ENCODE results near the gene ZFP36. TPM values are rescaled to one million over a fixed set of nuclear protein-coding genes. Genes with fewer than 3 reads are reported as not detected.

The ZFP36 gene
- total and polyA plus RNA-seq, 2 donors (not counting 1 experiment from before 2014, with no cell fraction given) = 260 to 1,633 TPM

- peak overlapping the region; percentile 65 to 99 (median 90) for H3K4me3 ChIP-seq (ENCODE audit: control extremely low read depth in 1 of 5, extremely low read depth in 1 of 5, insufficient read depth in 1 of 5, low read depth in 2 of 5, low read length in 4 of 5)
- peaks cover 27% of the 10 kb centered on the region for H4K20me1 ChIP-seq (ENCODE audit: control insufficient read depth, insufficient read depth, low read length, poor library complexity, severe bottlenecking)
- no peak for DNase-seq
- 87% methylated on average over 3 of the region's 13 CpGs for WGBS (ENCODE audit: insufficient coverage)
- peak overlapping the region; percentile 99 for H3K9ac ChIP-seq (ENCODE audit: low read length)
- intact Hi-C loops (cut with micrococcal nuclease) = loop anchor here (2.0 kb wide), 3 partner anchors 143 to 581 kb away; partner anchors contain the start of genes EID2, EID2B and PSMC4
- H3K4me1 Mint-ChIP-seq = peaks cover 42% of the 10 kb centered on the region
- peaks cover 16 to 33% of the 10 kb centered on the region in 2 donors for H3K4me1 ChIP-seq (ENCODE audit: control insufficient read depth in 2 of 2, insufficient read depth in 2 of 2, low read length in 2 of 2)
- H3K27ac ChIP-seq (ENCODE audit: low read length in 2 of 2) = peak overlapping the region; percentile 96 to 97
- TF ChIP-seq EZH2 (IDR thresholded peaks at IDR 0.05; ENCODE audit: borderline replicate concordance, insufficient read depth, low read depth, low read length, poor library complexity, severe bottlenecking) (no peak), CTCF (IDR thresholded peaks at IDR 0.05) (no peak)
- H3K79me2 ChIP-seq (ENCODE audit: control insufficient read depth, insufficient read depth, low read length) = peaks cover 51% of the 10 kb centered on the region
- H2AFZ ChIP-seq (ENCODE audit: insufficient read depth, low read depth, low read length, poor library complexity, severe bottlenecking) = no peak overlapping the region
- no peak for ATAC-seq (ENCODE audit: low read depth)
- H3K4me3 Mint-ChIP-seq = peak overlapping the region; percentile 87
- POLR2A ChIA-PET = interaction anchor here (2.0 to 3.0 kb wide), 2 partner anchors 14 to 56 kb away, joined by 8 to 69 read pairs; partner anchors contain the start of genes SUPT5H and ZFP36
- no peaks in the 10 kb centered on the region for H3K27me3 ChIP-seq (replicated peaks in 1 of 4; ENCODE audit: control extremely low read depth in 1 of 4, control insufficient read depth in 3 of 4, insufficient read depth in 4 of 4, low read length in 3 of 4)
- CTCF ChIA-PET = interaction anchor here (1.3 to 2.7 kb wide), 3 partner anchors 46 to 267 kb away, joined by 3 to 9 read pairs (median 8); partner anchors contain the start of genes RPS16 and SAMD4B
- no peaks in the 10 kb centered on the region for H3K9me3 ChIP-seq (ENCODE audit: control extremely low read depth in 1 of 3, control insufficient read depth in 2 of 3, insufficient read depth in 1 of 3, low read length in 2 of 3)
- H3K27me3 Mint-ChIP-seq = no peaks in the 10 kb centered on the region
- H3K27ac Mint-ChIP-seq = peak overlapping the region; percentile 99
- H3K9me3 Mint-ChIP-seq (ENCODE audit: insufficient read depth) = no peaks in the 10 kb centered on the region
- H3K36me3 ChIP-seq (replicated peaks in 1 of 2; ENCODE audit: control extremely low read depth in 1 of 2, control insufficient read depth in 1 of 2, extremely low read depth in 1 of 2, insufficient read depth in 2 of 2, low read length in 1 of 2) = peaks cover 0 to 65% of the 10 kb centered on the region in 2 experiments
- peak overlapping the region; percentile 86 for H3K4me2 ChIP-seq (replicated peaks; ENCODE audit: low read depth, low read length, poor library complexity, severe bottlenecking)
Measured at GRCh38 chr19:39389631-39390414, 16.8 kb upstream of the ZFP36 start.

DNA sequence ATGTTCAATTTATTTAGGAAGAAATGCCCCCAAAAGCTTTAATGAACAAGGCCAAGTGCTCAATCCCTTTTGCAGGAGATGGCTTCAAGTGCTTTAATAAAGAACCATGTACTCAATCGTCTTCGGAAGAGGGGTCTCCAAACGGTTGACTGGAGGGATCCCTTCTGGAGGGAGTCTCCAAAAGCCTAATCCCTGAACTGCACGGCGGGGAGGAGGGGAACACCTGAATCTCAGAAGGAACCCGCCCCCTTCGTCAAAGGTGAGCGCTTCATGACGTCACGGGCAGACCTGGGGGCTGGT is 16.2 kb upstream of the ZFP36 start:
- Histone ChIP-seq H4K20me1 (ENCODE audit: control insufficient read depth, insufficient read depth, low read length, poor library complexity, severe bottlenecking) (peaks cover 32% of the 10 kb centered on the region), H2AFZ (ENCODE audit: insufficient read depth, low read depth, low read length, poor library complexity, severe bottlenecking) (peak overlapping the region; percentile 63), H3K79me2 (ENCODE audit: control insufficient read depth, insufficient read depth, low read length) (peaks cover 57% of the 10 kb centered on the region), H3K27me3 (replicated peaks in 1 of 4; ENCODE audit: control extremely low read depth in 1 of 4, control insufficient read depth in 3 of 4, insufficient read depth in 4 of 4, low read length in 3 of 4) (no peaks in the 10 kb centered on the region), H3K4me2 (replicated peaks; ENCODE audit: low read depth, low read length, poor library complexity, severe bottlenecking) (peak overlapping the region; percentile 86), H3K4me3 (ENCODE audit: control extremely low read depth in 1 of 5, extremely low read depth in 1 of 5, insufficient read depth in 1 of 5, low read depth in 2 of 5, low read length in 4 of 5) (peak overlapping the region; percentile 65 to 99 (median 90)), H3K4me1 (ENCODE audit: control insufficient read depth in 2 of 2, insufficient read depth in 2 of 2, low read length in 2 of 2) (peaks cover 16 to 28% of the 10 kb centered on the region in 2 donors), H3K36me3 (replicated peaks in 1 of 2; ENCODE audit: control extremely low read depth in 1 of 2, control insufficient read depth in 1 of 2, extremely low read depth in 1 of 2, insufficient read depth in 2 of 2, low read length in 1 of 2) (peaks cover 0 to 67% of the 10 kb centered on the region in 2 experiments), H3K9me3 (ENCODE audit: control extremely low read depth in 1 of 3, control insufficient read depth in 2 of 3, insufficient read depth in 1 of 3, low read length in 2 of 3) (no peaks in the 10 kb centered on the region), H3K9ac (ENCODE audit: low read length) (peak overlapping the region; percentile 99), H3K27ac (ENCODE audit: low read length in 2 of 2) (peak overlapping the region; percentile 96 to 97)
- intact Hi-C loops (cut with micrococcal nuclease) = loop anchor here (2.0 kb wide), 3 partner anchors 142 to 580 kb away; partner anchors contain the start of genes EID2, EID2B and PSMC4
- CTCF ChIA-PET = interaction anchor here (1.0 to 2.7 kb wide), 4 partner anchors 14 to 48 kb away, joined by 5 to 40 read pairs (median 8); partner anchors contain the start of genes PLEKHG2, RPS16 and SAMD4B
- ATAC-seq (ENCODE audit: low read depth) (no peak), DNase-seq (no peak)
- H3K27me3 Mint-ChIP-seq = no peaks in the 10 kb centered on the region
- 2% methylated on average over 10 of the region's 10 CpGs for WGBS (ENCODE audit: insufficient coverage)
- peak overlapping the region; percentile 99 for H3K27ac Mint-ChIP-seq
- H3K4me1 Mint-ChIP-seq = peaks cover 41% of the 10 kb centered on the region
- TF ChIP-seq CTCF (IDR thresholded peaks at IDR 0.05) = no peak
- no peak for TF ChIP-seq EZH2 (IDR thresholded peaks at IDR 0.05; ENCODE audit: borderline replicate concordance, insufficient read depth, low read depth, low read length, poor library complexity, severe bottlenecking)
- POLR2A ChIA-PET = interaction anchor here (0.7 to 3.0 kb wide), 9 partner anchors 14 to 268 kb away, joined by 3 to 69 read pairs (median 7); partner anchors contain the start of genes GMFG, PLEKHG2, RPS16 and SAMD4B
- no peaks in the 10 kb centered on the region for H3K9me3 Mint-ChIP-seq (ENCODE audit: insufficient read depth)
- H3K4me3 Mint-ChIP-seq = peak overlapping the region; percentile 87

Data from B cell (primary cell).